Renal pelvis (tissue), 4 donors: ENCODE data around the gene AJAP1. TPM values are rescaled to one million over a fixed set of nuclear protein-coding genes. Genes with fewer than 3 reads are reported as not detected.

Experiments
- DNase-seq: peaks from one replicate; pipeline ENCODE4 v3.0.0-alpha.2; 2013
- polyA plus RNA-seq, 3 donors: library from polyadenylated mRNA; unstranded; fragments of 120-200 nt; gene quantifications; one replicate each; pipeline ENCODE4 v1.2.1, GENCODE V29; 2013; ENCODE audit not compliant: insufficient read length in 3 of 3

AJAP1 gene
- polyA plus RNA-seq, 3 donors: 1.2 to 2.3 (median 1.9) TPM

DNA sequence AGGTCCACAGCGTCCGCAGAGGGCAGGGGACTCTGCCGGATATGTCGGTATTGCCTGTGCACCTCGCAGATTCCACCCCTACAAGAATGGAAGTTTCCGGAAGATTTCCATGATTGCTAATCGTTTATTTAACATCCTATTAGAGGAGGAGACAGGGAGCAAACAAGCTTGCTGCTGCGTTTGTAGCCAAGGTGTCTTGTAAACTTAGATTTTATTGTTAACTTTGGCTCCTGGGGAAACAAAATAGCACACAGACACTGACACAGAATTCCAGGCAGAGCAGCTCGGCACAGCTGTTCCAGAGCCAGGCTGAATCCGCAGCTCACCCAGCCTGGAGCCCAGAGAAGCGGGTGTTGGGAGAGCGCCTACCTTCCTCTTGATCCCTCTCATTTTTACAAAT, 75.7 kb downstream of the AJAP1 start:
- no peak for DNase-seq

- no peak for DNase-seq
These were observed 79.2 kb downstream of the AJAP1 start for GRCh38 chr1:4733446-4734177.

GRCh38 chr1:4734219-4734618, 79.8 kb downstream of the AJAP1 start:
- DNase-seq: no peak

DNA sequence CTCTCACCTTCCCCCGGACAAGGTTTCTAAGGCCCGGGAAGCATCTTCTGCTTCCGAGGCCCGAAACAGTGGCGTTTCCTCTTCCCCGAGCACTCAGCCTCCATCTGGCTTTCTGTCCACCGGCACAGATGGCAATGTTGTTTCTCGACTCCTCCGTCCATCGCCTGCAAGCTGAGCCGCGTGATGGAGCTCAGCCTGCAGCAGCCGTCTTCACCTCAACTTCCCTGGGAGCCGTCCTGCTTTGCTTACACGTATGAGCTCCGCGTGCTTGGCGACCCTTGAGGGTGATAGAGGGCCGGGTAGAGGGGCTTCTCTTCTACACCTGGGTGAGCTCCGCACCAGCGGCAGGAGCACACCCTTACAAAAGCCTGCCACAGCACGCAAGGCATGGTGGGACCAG, 80.4 kb downstream of the AJAP1 start:
- no peak for DNase-seq

DNA sequence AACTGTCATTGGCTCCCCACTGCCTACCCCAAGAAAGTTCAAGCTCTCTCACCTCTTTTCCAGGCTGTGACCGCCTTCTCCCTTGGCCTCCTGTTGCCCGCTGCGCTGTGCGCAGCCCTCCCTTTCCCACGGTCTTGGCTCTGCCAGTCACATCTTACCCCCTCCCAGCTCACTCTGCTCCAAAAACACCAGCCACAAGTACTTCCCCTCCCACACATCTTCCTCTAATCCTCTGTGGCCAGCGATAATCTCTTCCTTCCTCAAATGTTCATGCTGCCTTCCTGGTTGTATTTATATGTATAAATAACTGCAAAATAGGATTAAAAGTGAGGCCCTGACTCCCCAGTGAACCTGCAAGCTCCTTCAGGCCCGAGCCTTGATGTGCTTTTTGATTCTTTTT, 81.8 kb downstream of the AJAP1 start:
- DNase-seq: no peak

DNA sequence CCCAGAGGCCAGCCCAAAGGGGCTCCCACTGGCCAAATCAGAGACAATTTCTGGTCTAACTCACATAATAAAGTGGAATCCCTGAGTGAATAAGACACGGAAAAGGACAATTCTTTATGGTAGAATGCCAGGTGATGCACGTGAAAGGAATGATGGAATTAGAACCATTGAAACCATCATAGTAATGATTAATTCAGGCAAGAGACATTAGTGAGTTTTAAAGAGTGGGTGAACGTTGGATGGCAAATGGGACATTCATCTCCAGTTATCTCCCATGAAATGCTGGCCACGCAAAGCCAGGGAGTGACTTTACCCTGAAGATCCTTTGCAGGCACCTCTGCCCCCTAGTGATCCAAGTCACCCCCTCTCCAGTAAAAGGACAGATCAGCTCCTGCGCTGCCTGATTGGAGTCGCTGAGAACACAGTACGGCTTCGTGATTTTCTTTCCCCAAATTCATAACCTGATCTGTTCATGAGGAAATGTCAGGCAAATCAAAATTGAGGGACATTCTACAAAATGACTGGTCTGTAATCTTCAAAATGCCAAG, 87.5 kb downstream of the AJAP1 start:
- DNase-seq: no peak

- DNase-seq: no peak
These were observed 89.8 kb downstream of the AJAP1 start for GRCh38 chr1:4743978-4744750.

- no peak for DNase-seq
These were observed 91.2 kb downstream of the AJAP1 start for GRCh38 chr1:4745560-4745959.

- no peak for DNase-seq
These were observed 95.0 kb downstream of the AJAP1 start for GRCh38 chr1:4749406-4749805.

GRCh38 chr1:4750177-4750576, 95.8 kb downstream of the AJAP1 start:
- DNase-seq: no peak

- no peak for DNase-seq
These were observed 97.7 kb downstream of the AJAP1 start for GRCh38 chr1:4752059-4752458.

DNA sequence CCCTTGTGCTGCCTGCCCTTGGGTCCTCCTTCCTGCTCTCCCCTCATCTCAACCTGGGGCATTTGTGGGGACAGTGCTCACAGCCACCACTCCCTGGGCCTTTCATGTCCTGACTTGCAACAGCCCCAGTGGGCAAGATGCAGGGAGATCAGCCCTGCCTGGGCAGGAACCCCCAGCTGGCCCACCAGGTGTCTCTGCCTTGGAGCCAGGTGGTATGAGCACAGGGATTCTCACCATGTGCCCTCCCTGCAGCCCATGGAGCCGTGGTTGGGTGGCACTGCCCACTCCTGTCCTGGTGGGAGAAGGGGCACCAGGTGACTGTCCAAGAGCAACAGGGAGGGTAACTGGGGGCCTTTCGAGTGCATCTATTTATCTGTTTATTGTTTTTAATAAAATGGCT, 100.4 kb downstream of the AJAP1 start:
- no peak for DNase-seq

GRCh38 chr1:4755301-4755845, 101.0 kb downstream of the AJAP1 start:
- no peak for DNase-seq

- no peak for DNase-seq
These were observed 101.6 kb downstream of the AJAP1 start for GRCh38 chr1:4755864-4756504.

DNA sequence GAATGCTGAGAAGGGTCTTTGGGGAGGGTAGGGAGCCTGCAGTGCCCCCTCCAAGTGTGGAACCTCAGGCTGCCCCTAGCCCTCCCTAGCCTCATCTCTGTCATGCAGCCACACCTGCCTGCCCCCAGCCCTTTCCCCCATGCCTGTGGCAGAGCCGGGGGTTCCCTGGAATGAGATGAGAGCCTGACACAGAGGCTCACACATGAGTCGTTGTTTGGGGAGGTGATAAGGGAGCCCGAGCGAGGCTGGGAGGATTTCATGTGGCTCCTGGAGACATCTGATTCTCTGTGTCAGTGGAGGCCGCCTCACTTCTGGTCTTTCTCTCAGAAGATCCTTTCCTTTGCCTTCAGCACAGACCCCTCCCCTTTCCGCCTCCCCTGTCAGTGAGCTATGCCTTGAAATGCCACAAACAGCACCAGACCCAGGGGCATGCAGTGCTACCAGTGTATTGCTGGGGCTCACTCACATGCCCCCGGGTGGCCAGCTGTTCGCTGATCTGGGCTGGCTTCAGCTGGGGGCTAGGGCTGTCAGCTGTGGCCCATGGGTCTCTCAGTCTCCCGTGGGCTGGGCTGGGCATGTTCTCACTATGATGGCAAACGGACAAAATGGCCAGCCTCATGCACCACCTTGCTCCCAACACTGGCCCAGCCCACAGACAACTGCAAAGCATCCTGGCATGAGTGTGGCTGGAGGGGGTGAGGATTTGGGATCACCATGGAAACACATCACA, 102.6 kb downstream of the AJAP1 start:
- DNase-seq: no peak

GRCh38 chr1:4759671-4760070, 105.3 kb downstream of the AJAP1 start:
- DNase-seq: no peak

DNA sequence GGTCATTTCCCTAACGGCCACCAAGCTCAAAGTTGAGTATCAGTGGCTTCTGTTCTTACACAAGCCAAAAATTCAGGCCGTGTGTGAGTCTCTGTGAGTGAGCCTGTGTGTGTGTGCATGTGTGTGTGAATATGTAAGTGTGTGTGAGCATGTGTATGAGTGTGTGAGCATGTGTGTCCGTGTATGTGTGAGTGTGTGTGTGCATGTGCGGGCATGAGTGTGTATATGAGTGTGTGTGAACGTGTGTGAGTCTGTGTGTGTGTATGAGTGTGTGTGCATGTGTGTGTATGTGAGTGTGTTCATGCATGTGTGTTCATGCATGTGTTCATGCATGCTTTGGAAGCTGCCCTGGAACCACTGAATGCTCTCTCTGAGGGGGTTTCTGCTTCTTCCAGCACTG, 105.7 kb downstream of the AJAP1 start:
- no peak for DNase-seq

GRCh38 chr1:4761324-4761723, 106.9 kb downstream of the AJAP1 start:
- no peak for DNase-seq

- no peak for DNase-seq
These were observed 107.7 kb downstream of the AJAP1 start for GRCh38 chr1:4762146-4762545.

- no peak for DNase-seq
These were observed 112.9 kb downstream of the AJAP1 start for GRCh38 chr1:4767308-4767707.

- no peak for DNase-seq
These were observed 114.1 kb downstream of the AJAP1 start for GRCh38 chr1:4768553-4768952.
